Right lobe of liver (tissue), 6 donors: ENCODE measurements around the gene IL17B. TPM values are rescaled to one million over a fixed set of nuclear protein-coding genes. Genes with fewer than 3 reads are reported as not detected.

Experiments
- ATAC-seq, 4 donors: fragments of 200-7000 bp; cut with Tn5 transposase; one replicate each; pipeline ENCODE4 v1.9.1; 2020; ENCODE audit warnings: mild to moderate bottlenecking in 4 of 4, moderate library complexity in 4 of 4
- DNase-seq, 3 donors: peaks; one replicate each; pipeline ENCODE4 v3.0.0-alpha.2; 2020
- H3K27ac ChIP-seq, 3 donors: fragments of 200-600 bp; one replicate each; pipeline ENCODE4 v1.8.0; 2022
- H3K27me3 ChIP-seq, 2 donors: fragments of 200-600 bp; one replicate each; pipeline ENCODE4 v1.8.0; 2022
- H3K36me3 ChIP-seq, 4 donors: fragments of 200-600 bp; sonication (generic) in 1 of 4; one replicate each; pipeline versions ENCODE4 v1.5.1 to v1.8.0; 2017 to 2022; ENCODE audit warnings: control low read depth in 1 of 4
- H3K4me1 ChIP-seq, 4 donors: fragments of 200-600 bp; sonication (generic) in 1 of 4; one replicate each; pipeline versions ENCODE4 v1.5.1 to v1.8.0; 2017 to 2022; ENCODE audit warnings: control low read depth in 1 of 4
- H3K4me3 ChIP-seq, 3 donors: fragments of 200-600 bp; one replicate each; pipeline ENCODE4 v1.8.0; 2022
- H3K9me3 ChIP-seq, 4 donors: fragments of 200-600 bp; sonication (generic) in 1 of 4; one replicate each; pipeline versions ENCODE4 v1.5.1 to v1.8.0; 2017 to 2022; ENCODE audit warnings: control low read depth in 1 of 4
- CTCF ChIP-seq, 4 donors: fragments of 200-600 bp in 3 of 4; fragments of 450-650 bp in 1 of 4; IDR thresholded peaks; one replicate each; pipeline versions ENCODE4 v1.5.1 to v1.8.0; 2016 to 2022; ENCODE audit warnings: antibody characterized with exemption in 4 of 4, mild to moderate bottlenecking in 2 of 4
- POLR2A ChIP-seq: fragments of 450-650 bp; IDR thresholded peaks from one replicate; pipeline ENCODE4 v1.6.1; 2017; ENCODE audit warnings: antibody characterized with exemption, mild to moderate bottlenecking
- WGBS: methylation state at CpG from one replicate; pipeline ENCODE4 v1.1.6; 2018; ENCODE audit warnings: low coverage, low lambda C conversion rate; ENCODE audit not compliant: insufficient coverage; ENCODE audit errors: missing lambda C conversion rate; 5-methylcytosine and 5-hydroxymethylcytosine counted together
- intact Hi-C, 2 donors: fragments of 100-400 bp; cut with DNase I; formaldehyde crosslinking; loops; one replicate each; pipeline versions ENCODE4 v1.11.2 to v1.14.1; 2022
- total RNA-seq, 6 experiments: library from RNA; depleted of rRNA in 2 of 6; stranded (reverse); fragments of >200 nt in 2 of 6; fragmentation: NEBNext Ultra II Directional in 3 of 6; extraction: Animal tissue kit (Norgen Biotek cat#: 25700) in 3 of 6; gene quantifications; one replicate each; pipeline versions ENCODE4 v1.1.0 to v1.2.4, GENCODE V29; 2016 to 2023
- donor health status: DM: no; HTN: yes; CAD: no.
- donor health status: DM: no; HTN: no; CAD: no.
- donor health status: DM: no; HTN: no; CAD: no.
- donor health status: DM: no; HTN: yes; CAD: no.
- donor health status: DM: no; HTN: yes; CAD: no.

IL17B gene
- total RNA-seq, 6 experiments from 2014 or later: not detected

GRCh38 chr5:149382517-149383220 is 3.6 kb upstream of the IL17B start:
- DNase-seq: no peak
- Histone ChIP-seq H3K27ac (peak overlapping the region in 1 of 3 donors; percentile 14), H3K27me3 (no peaks in the 10 kb centered on the region), H3K9me3 (no peaks in the 10 kb centered on the region), H3K4me1 (no peaks in the 10 kb centered on the region), H3K4me3 (no peak overlapping the region), H3K36me3 (no peaks in the 10 kb centered on the region)
- WGBS: 77% methylated on average over 9 of the region's 12 CpGs
- TF ChIP-seq CTCF (IDR thresholded peaks at IDR 0.05) (no peak), POLR2A (no peak)
- intact Hi-C loops: loop anchor here in 1 of 2 donors (5.0 kb wide), 2 partner anchors 40 to 185 kb away; no protein-coding TSS in a partner anchor
- no peak for ATAC-seq

GRCh38 chr5:149381986-149382338 is 2.9 kb upstream of the IL17B start:
- 40% methylated on average over 6 of the region's 16 CpGs for WGBS
- no peak overlapping the region for H3K4me3 ChIP-seq
- no peaks in the 10 kb centered on the region for H3K9me3 ChIP-seq
- TF ChIP-seq POLR2A (no peak), CTCF (IDR thresholded peaks at IDR 0.05) (peak; percentile 79 to 89 (median 84))
- H3K4me1 ChIP-seq: no peaks in the 10 kb centered on the region
- DNase-seq (peak; percentile 70 to 73 (median 71)), ATAC-seq (peak; percentile 79 to 90 (median 86))
- H3K27me3 ChIP-seq: no peaks in the 10 kb centered on the region
- intact Hi-C loops: loop anchor here in 1 of 2 donors (5.0 kb wide), 2 partner anchors 40 to 185 kb away; no protein-coding TSS in a partner anchor
- H3K36me3 ChIP-seq: no peaks in the 10 kb centered on the region
- peak overlapping the region in 1 of 3 donors; percentile 3 for H3K27ac ChIP-seq

GRCh38 chr5:149381261-149381985 is 2.3 kb upstream of the IL17B start:
- H3K36me3 ChIP-seq: no peaks in the 10 kb centered on the region
- intact Hi-C loops: loop anchor here in 1 of 2 donors (5.0 kb wide), 2 partner anchors 41 to 186 kb away; no protein-coding TSS in a partner anchor
- 61% methylated on average over 7 of the region's 8 CpGs for WGBS
- ATAC-seq (no peak), DNase-seq (no peak)
- H3K9me3 ChIP-seq: no peaks in the 10 kb centered on the region
- no peak for TF ChIP-seq POLR2A
- no peak for TF ChIP-seq CTCF (IDR thresholded peaks at IDR 0.05)
- peak overlapping the region in 1 of 3 donors; percentile 3 for H3K27ac ChIP-seq
- H3K27me3 ChIP-seq: no peaks in the 10 kb centered on the region
- no peak overlapping the region for H3K4me3 ChIP-seq
- H3K4me1 ChIP-seq: no peaks in the 10 kb centered on the region

GRCh38 chr5:149380466-149381121 is 1.5 kb upstream of the IL17B start:
- 47% methylated on average over 5 of the region's 16 CpGs for WGBS
- ATAC-seq: peak in 1 of 4 donors; percentile 24
- TF ChIP-seq CTCF (IDR thresholded peaks at IDR 0.05): no peak
- TF ChIP-seq POLR2A: no peak

More at GRCh38 chr5:149380466-149381121, 1.5 kb upstream of the IL17B start:
- Histone ChIP-seq H3K27ac (no peak overlapping the region), H3K27me3 (no peaks in the 10 kb centered on the region), H3K9me3 (no peaks in the 10 kb centered on the region), H3K36me3 (no peaks in the 10 kb centered on the region), H3K4me3 (no peak overlapping the region), H3K4me1 (no peaks in the 10 kb centered on the region)
- intact Hi-C loops: loop anchor here in 1 of 2 donors (5.0 kb wide), 2 partner anchors 42 to 187 kb away; no protein-coding TSS in a partner anchor
- DNase-seq: no peak
